ENCODE data around the gene PCP4L1.

Gene PCP4L1

GRCh38 chr1:161330346-161330745 is 71.8 kb downstream of the PCP4L1 start:
- no peak for DNase-seq

- no peak for DNase-seq
Measured at GRCh38 chr1:161333166-161333565, 74.6 kb downstream of the PCP4L1 start.
